Inflammatory macrophage (primary cell): ENCODE data around the gene SUSD1.

Source experiments
- DNase-seq, 2 donors: peaks; one replicate each; pipeline ENCODE4 v3.0.0-alpha.2; 2020 to 2022

The SUSD1 gene

GRCh38 chr9:112010537-112010936 is 164.6 kb downstream of the SUSD1 start:
- DNase-seq = no peak

GRCh38 chr9:112009656-112010055 is 165.4 kb downstream of the SUSD1 start:
- DNase-seq = peak; percentile 57 to 86

GRCh38 chr9:112007575-112008240 is 167.4 kb downstream of the SUSD1 start:
- DNase-seq = no peak

- DNase-seq = no peak
Measured at GRCh38 chr9:112006361-112007020, 168.6 kb downstream of the SUSD1 start.

- peak in 1 of 2 donors; percentile 51 for DNase-seq
Measured at GRCh38 chr9:112005939-112006338, 169.2 kb downstream of the SUSD1 start.

GRCh38 chr9:112003538-112003937 is 171.6 kb downstream of the SUSD1 start:
- no peak for DNase-seq

GRCh38 chr9:112002847-112003457 is 172.1 kb downstream of the SUSD1 start:
- DNase-seq = no peak

- no peak for DNase-seq
Measured at GRCh38 chr9:112002131-112002846, 172.8 kb downstream of the SUSD1 start.

- DNase-seq = no peak
Measured at GRCh38 chr9:112000743-112001142, 174.4 kb downstream of the SUSD1 start.

- no peak for DNase-seq
Measured at GRCh38 chr9:111999319-111999718, 175.8 kb downstream of the SUSD1 start.

GRCh38 chr9:111997831-111998230 is 177.3 kb downstream of the SUSD1 start:
- DNase-seq = no peak

GRCh38 chr9:111994831-111995458 is 180.2 kb downstream of the SUSD1 start:
- no peak for DNase-seq

GRCh38 chr9:111993319-111993718 is 181.8 kb downstream of the SUSD1 start:
- DNase-seq = no peak

GRCh38 chr9:111992523-111992922 is 182.6 kb downstream of the SUSD1 start:
- no peak for DNase-seq

- DNase-seq = no peak
Measured at GRCh38 chr9:111991179-111991578, 183.9 kb downstream of the SUSD1 start.
